Suppressor macrophage treated with lipopolysaccharide for 1 hour (primary cell): ENCODE measurements around the gene YIF1A.
"Not testable (repeated sequence)": the region's sequence is repeated elsewhere in the genome, so short reads cannot be mapped to it uniquely, and the experiment has no call there.

ENCODE experiments used
- DNase-seq, 3 donors: peaks; one replicate each; pipeline ENCODE4 v3.0.0-alpha.2; 2020 to 2022

YIF1A gene

GRCh38 chr11:66310803-66311440 lies 22.0 kb upstream of the YIF1A start:
- DNase-seq, result not testable (repeated sequence)

- DNase-seq, result no peak
Measured at GRCh38 chr11:66310324-66310723, 21.4 kb upstream of the YIF1A start.

- DNase-seq, result peak in 1 of 3 donors; percentile 38
Measured at GRCh38 chr11:66309475-66309874, 20.5 kb upstream of the YIF1A start.

GRCh38 chr11:66302656-66303055 lies 13.7 kb upstream of the YIF1A start:
- no peak for DNase-seq

GRCh38 chr11:66299186-66299585 lies 10.2 kb upstream of the YIF1A start:
- DNase-seq, result peak in 2 of 3 donors; percentile 46 to 57

GRCh38 chr11:66297610-66298009 lies 8.7 kb upstream of the YIF1A start:
- DNase-seq, result no peak

GRCh38 chr11:66294626-66295620 lies 6.0 kb upstream of the YIF1A start:
- no peak for DNase-seq

GRCh38 chr11:66293777-66294625 lies 5.1 kb upstream of the YIF1A start:
- DNase-seq, result no peak

GRCh38 chr11:66293352-66293751 lies 4.4 kb upstream of the YIF1A start:
- no peak for DNase-seq

- DNase-seq, result no peak
Measured at GRCh38 chr11:66292543-66293332, 3.8 kb upstream of the YIF1A start.

GRCh38 chr11:66291706-66292542 lies 3.0 kb upstream of the YIF1A start, which contains the start of gene TMEM151A:
TSS of gene TMEM151A (plus strand) at chr11:66291894. CDS start at chr11:66292014, 120 bp downstream.
- DNase-seq, result peak in 2 of 3 donors; percentile 44 to 74

GRCh38 chr11:66291303-66291705 lies 2.4 kb upstream of the YIF1A start:
- DNase-seq, result no peak

GRCh38 chr11:66290330-66290621 lies 1.3 kb upstream of the YIF1A start:
- no peak for DNase-seq

GRCh38 chr11:66289548-66290329 lies 796 bp upstream of the YIF1A start:
- DNase-seq, result peak; percentile 78 to 88 (median 79)

- DNase-seq, result no peak
Measured at GRCh38 chr11:66287889-66288670, 863 bp downstream of the YIF1A start.

GRCh38 chr11:66287211-66287888 lies 1.6 kb downstream of the YIF1A start:
- DNase-seq, result peak; percentile 27 to 37 (median 32)

GRCh38 chr11:66286699-66287098 lies 2.2 kb downstream of the YIF1A start:
- no peak for DNase-seq

- no peak for DNase-seq
Measured at GRCh38 chr11:66285250-66285947, 3.5 kb downstream of the YIF1A start.
